Endothelial cell of umbilical vein (primary cell): ENCODE results near the gene NAPB. TPM values are rescaled to one million over a fixed set of nuclear protein-coding genes. Genes with fewer than 3 reads are reported as not detected.
A peak's percentile ranks its signal among the peaks of the same experiment; 100 is the strongest.

Experiments used
- BruUV-seq: library from RNA; stranded (reverse); fragments of 400-500 nt; replicated peaks from 2 replicates; lab custom pipeline; 2021; lab: Mats Ljungman, UMichigan
- CTCF ChIA-PET: fragments of 300-600, 350-600 bp; sonication (Branson Sonifier 250); formaldehyde crosslinking; loops from one replicate; lab custom pipeline; 2021; ENCODE audit warnings: antibody characterized with exemption, inconsistent platforms; lab: Charles Lee
- POLR2A ChIA-PET: fragments of 300-600, 350-600 bp; sonication (Branson Sonifier 250); formaldehyde crosslinking; loops from one replicate; lab custom pipeline; 2021; ENCODE audit warnings: antibody characterized with exemption, inconsistent platforms; lab: Charles Lee
- DNase-seq: peaks from one replicate; pipeline ENCODE4 v3.0.0-alpha.2; 2011; ENCODE audit warnings: low read depth, low spot score
- FAIRE-seq: peaks from 2 replicates; lab custom pipeline; 2011; peaks lifted over from hg19 to GRCh38; lab: Jason Lieb, UNC
- H2AFZ ChIP-seq: 2 replicates; pipeline ENCODE4 v1.6.0; 2012; ENCODE audit warnings: low read depth, low read length, control low read depth, inconsistent platforms
- H3K27ac ChIP-seq: 2 replicates; pipeline ENCODE4 v1.5.1; 2011; ENCODE audit warnings: low read depth, mild to moderate bottlenecking, control low read depth, low read length, moderate library complexity; ENCODE audit not compliant: insufficient read depth
- H3K27me3 ChIP-seq, 2 experiments: 2 replicates each; pipeline versions ENCODE4 v1.6.0 to v1.6.1; 2011; ENCODE audit warnings: low read length in 2 of 2, mixed read lengths in 1 of 2; ENCODE audit not compliant: control insufficient read depth in 2 of 2, insufficient read depth in 2 of 2
- H3K36me3 ChIP-seq, 2 experiments: 2 replicates in 1 of 2; 3 replicates in 1 of 2; pipeline ENCODE4 v1.5.1; 2011; ENCODE audit warnings: low read length in 2 of 2, mild to moderate bottlenecking in 1 of 2, moderate library complexity in 1 of 2; ENCODE audit not compliant: control insufficient read depth in 2 of 2, insufficient read depth in 2 of 2; ENCODE audit errors: extremely low read depth in 1 of 2
- H3K4me1 ChIP-seq: 3 replicates; pipeline ENCODE4 v1.5.1; 2011; ENCODE audit warnings: mild to moderate bottlenecking, low read length; ENCODE audit not compliant: control insufficient read depth, insufficient read depth; ENCODE audit errors: extremely low read depth
- H3K4me2 ChIP-seq: 2 replicates; pipeline ENCODE4 v1.6.1; 2011; ENCODE audit warnings: low read length, control low read depth, mixed read lengths; ENCODE audit not compliant: insufficient read depth
- H3K4me3 ChIP-seq, 3 experiments: fragments of 200-600 bp in 1 of 3; sonication (generic), shearing (Covaris generic) in 1 of 3; replicated peaks in 1 of 3; 2 replicates each; pipeline ENCODE4 v1.5.1; 2011 to 2016; ENCODE audit warnings: control low read depth in 3 of 3, low read length in 3 of 3, mild to moderate bottlenecking in 2 of 3, inconsistent platforms in 1 of 3, low read depth in 1 of 3, moderate library complexity in 1 of 3; ENCODE audit not compliant: insufficient read depth in 1 of 3
- H3K79me2 ChIP-seq: 2 replicates; pipeline ENCODE4 v1.6.0; 2012; ENCODE audit warnings: low read length, inconsistent platforms; ENCODE audit not compliant: control insufficient read depth, insufficient read depth
- H3K9ac ChIP-seq: replicated peaks from 2 replicates; pipeline ENCODE3; 2011; ENCODE audit warnings: low read length, control low read depth; ENCODE audit not compliant: insufficient read depth; ENCODE audit errors: extremely low read depth
- H3K9me1 ChIP-seq: replicated peaks from 3 replicates; pipeline ENCODE4 v1.6.0; 2011; ENCODE audit warnings: mild to moderate bottlenecking, low read length; ENCODE audit not compliant: control insufficient read depth, insufficient read depth; ENCODE audit errors: extremely low read depth
- H3K9me3 ChIP-seq: replicated peaks from 2 replicates; pipeline ENCODE4 v1.5.1; 2012; ENCODE audit warnings: low read length, inconsistent platforms; ENCODE audit not compliant: control insufficient read depth, insufficient read depth
- H4K20me1 ChIP-seq: replicated peaks from 2 replicates; pipeline ENCODE3; 2011; ENCODE audit warnings: mild to moderate bottlenecking, low read length; ENCODE audit not compliant: control insufficient read depth, insufficient read depth; ENCODE audit errors: extremely low read depth
- CTCF ChIP-seq, 2 donors: IDR thresholded peaks; 1 replicate in 1 of 2; 2 replicates in 1 of 2; pipeline ENCODE4 v1.5.1; 2011; ENCODE audit warnings: low read length in 2 of 2, mild to moderate bottlenecking in 2 of 2, moderate library complexity in 2 of 2, control low read depth in 1 of 2, inconsistent platforms in 1 of 2, low read depth in 1 of 2; ENCODE audit not compliant: insufficient read depth in 1 of 2; ENCODE audit errors: extremely low read depth in 1 of 2
- FOS ChIP-seq: IDR thresholded peaks from 2 replicates; pipeline ENCODE4 v1.6.1; 2011; ENCODE audit warnings: mild to moderate bottlenecking, low read length, moderate library complexity, borderline replicate concordance; ENCODE audit not compliant: insufficient read depth
- JUN ChIP-seq: IDR thresholded peaks from 2 replicates; pipeline ENCODE4 v1.6.1; 2011; ENCODE audit warnings: borderline replicate concordance, low read depth; ENCODE audit not compliant: insufficient read length, insufficient read depth
- MAX ChIP-seq: IDR thresholded peaks from 2 replicates; pipeline ENCODE4 v1.6.1; 2011; ENCODE audit not compliant: insufficient read depth, insufficient read length
- MYC ChIP-seq: IDR thresholded peaks from one replicate; pipeline ENCODE4 v1.6.1; 2011; ENCODE audit warnings: mild to moderate bottlenecking, low read depth, low read length
- POLR2A ChIP-seq: IDR thresholded peaks from 2 replicates; pipeline ENCODE4 v1.6.1; 2012; ENCODE audit warnings: low read depth, mild to moderate bottlenecking, control low read depth, low read length
- POLR2AphosphoS5 ChIP-seq: IDR thresholded peaks from 2 replicates; pipeline ENCODE4 v1.6.1; 2012; ENCODE audit warnings: low read depth, mild to moderate bottlenecking, control low read depth, low read length, moderate library complexity; ENCODE audit not compliant: insufficient read depth
- dilution Hi-C: fragments of 300-500 bp; cut with MboI; formaldehyde crosslinking; loops from one replicate; pipeline ENCODE4 v1.15.0; 2019; ENCODE audit warnings: low sequenced_read_pairs; ENCODE audit not compliant: extremely low pct_ligation_motif_present
- intact Hi-C: fragments of 100-400 bp; cut with micrococcal nuclease; formaldehyde crosslinking; loops from one replicate; pipeline ENCODE4 v1.10.0; 2022
- polyA plus RNA-seq, 4 experiments: library from polyadenylated mRNA; depleted of rRNA in 3 of 4; stranded (reverse) in 3 of 4; unstranded in 1 of 4; fragments of >200 nt; gene quantifications; 2 replicates each; pipeline versions ENCODE4 v1.2.1 to v1.2.3, GENCODE V29; 2011 to 2012; ENCODE audit warnings: missing spikeins in 1 of 4
- total RNA-seq: library from RNA; stranded (reverse); gene quantifications from 2 replicates; pipeline ENCODE4 v1.2.3, GENCODE V29; 2021

Gene NAPB
- total and polyA plus RNA-seq, 2 donors (not counting 3 experiments of a cell fraction or from before 2014, with no cell fraction given): 4.7 to 10.1 TPM

DNA sequence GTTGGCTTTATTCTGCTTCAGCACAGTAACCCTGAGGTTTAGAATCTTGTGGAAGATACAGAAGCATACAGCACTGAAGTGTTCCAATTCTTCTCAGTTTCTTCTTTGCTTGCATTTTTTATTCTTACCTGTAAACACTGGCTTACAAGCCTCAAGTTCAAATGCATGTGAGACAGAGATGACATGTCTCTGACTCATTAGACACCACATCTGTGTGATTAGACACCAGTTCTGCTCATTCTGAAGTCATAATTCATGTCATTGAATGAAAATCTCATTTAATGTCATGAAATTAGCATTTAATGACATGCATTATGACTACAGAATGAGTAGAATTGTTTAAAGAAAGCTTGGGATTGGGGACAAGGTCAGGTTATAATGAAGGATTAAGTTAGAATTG lies 53.5 kb downstream of the NAPB start:
- Histone ChIP-seq H3K79me2 (peaks cover 65% of the 10 kb centered on the region), H4K20me1 (peaks cover 4% of the 10 kb centered on the region), H3K4me2 (no peak overlapping the region), H3K9me3 (no peaks in the 10 kb centered on the region), H3K27ac (no peak overlapping the region), H3K4me1 (peaks cover 32% of the 10 kb centered on the region), H3K9ac (no peak overlapping the region), H3K27me3 (no peaks in the 10 kb centered on the region), H3K4me3 (no peak overlapping the region), H2AFZ (no peak overlapping the region), H3K36me3 (peaks cover 29 to 40% of the 10 kb centered on the region in 2 experiments), H3K9me1 (no peaks in the 10 kb centered on the region)
- dilution Hi-C loops (no loop called here), intact Hi-C loops (loop anchor here (10.0 kb wide), 1 partner anchor 737 kb away; no protein-coding TSS in a partner anchor)
- no peak for DNase-seq
- no TSS peak for BruUV-seq
- ChIA-PET CTCF (no interaction called here), POLR2A (no interaction called here)
- FAIRE-seq: no peak
- TF ChIP-seq FOS (peak; percentile 46), MYC (no peak)

DNA sequence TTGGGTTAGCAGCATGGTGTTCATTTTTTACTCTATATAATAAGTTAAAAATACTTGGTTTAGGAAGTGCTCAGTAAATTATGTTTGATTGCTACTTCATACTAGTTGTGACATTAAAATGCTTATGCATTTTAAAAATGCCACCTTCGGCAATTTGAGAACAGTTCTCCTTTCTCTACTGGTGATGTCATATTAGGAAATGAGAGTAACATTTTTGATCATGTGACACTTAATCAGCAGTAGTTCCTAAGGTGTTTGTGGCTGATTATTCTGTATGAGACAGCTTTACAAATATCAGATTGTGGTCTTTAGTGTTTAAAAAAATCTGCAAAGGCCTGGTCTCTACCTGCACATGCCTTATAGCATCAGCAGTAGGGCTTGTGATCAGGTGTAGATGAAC lies 54.9 kb downstream of the NAPB start:
- Histone ChIP-seq H3K27ac (no peak overlapping the region), H3K4me2 (peak overlapping the region; percentile 60), H4K20me1 (peaks cover 4% of the 10 kb centered on the region), H3K79me2 (peaks cover 68% of the 10 kb centered on the region), H3K9me3 (no peaks in the 10 kb centered on the region), H3K27me3 (no peaks in the 10 kb centered on the region), H3K4me1 (peaks cover 32% of the 10 kb centered on the region), H3K9ac (no peak overlapping the region), H3K36me3 (peaks cover 29 to 34% of the 10 kb centered on the region in 2 experiments), H3K4me3 (peak overlapping the region in 1 of 3 experiments; percentile 6), H2AFZ (no peak overlapping the region), H3K9me1 (no peaks in the 10 kb centered on the region)
- no TSS peak for BruUV-seq
- TF ChIP-seq MAX (no peak), POLR2A (no peak), JUN (peak; percentile 52), POLR2AphosphoS5 (no peak), MYC (no peak), CTCF (IDR thresholded peaks at IDR 0.05; ENCODE audit: extremely low read depth in 1 of 2, insufficient read depth in 1 of 2, low read depth in 1 of 2, low read length in 2 of 2) (no peak)
- POLR2A ChIA-PET: no interaction called here
- dilution Hi-C loops (no loop called here), intact Hi-C loops (loop anchor here (10.0 kb wide), 1 partner anchor 738 kb away; no protein-coding TSS in a partner anchor)
- CTCF ChIA-PET: interaction anchor here (1.5 kb wide), 1 partner anchor 55 kb away, joined by 5 read pairs; the partner anchor contains the start of gene NAPB
- peak; percentile 67 for FAIRE-seq
- peak; percentile 30 for DNase-seq
